Stromal cell of bone marrow (primary cell): ENCODE results near the gene SEC14L5.

Source experiments
- DNase-seq: peaks from one replicate; pipeline ENCODE4 v3.0.0-alpha.2; 2012; ENCODE audit warnings: low read depth

Gene SEC14L5

DNA sequence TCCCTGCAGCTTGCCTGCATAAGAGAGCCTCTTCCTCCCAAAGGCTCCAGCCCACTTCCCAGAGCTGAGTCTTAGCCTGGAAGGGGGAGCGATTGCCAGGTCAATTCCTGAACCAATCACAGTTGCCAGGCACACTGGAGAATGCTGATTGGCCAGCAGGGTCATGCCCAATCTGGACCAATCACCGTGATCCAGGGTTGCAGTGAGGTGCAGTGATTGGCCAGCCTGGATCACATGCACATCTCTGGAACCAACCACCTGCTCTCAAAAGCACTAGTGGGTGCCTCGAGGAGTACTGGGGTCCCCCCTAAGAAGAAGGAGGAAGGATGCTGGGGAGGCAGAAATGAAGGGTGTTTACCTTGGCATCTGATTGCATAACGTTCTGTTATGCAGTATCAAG, 57.2 kb downstream of the SEC14L5 start:
- no peak for DNase-seq

DNA sequence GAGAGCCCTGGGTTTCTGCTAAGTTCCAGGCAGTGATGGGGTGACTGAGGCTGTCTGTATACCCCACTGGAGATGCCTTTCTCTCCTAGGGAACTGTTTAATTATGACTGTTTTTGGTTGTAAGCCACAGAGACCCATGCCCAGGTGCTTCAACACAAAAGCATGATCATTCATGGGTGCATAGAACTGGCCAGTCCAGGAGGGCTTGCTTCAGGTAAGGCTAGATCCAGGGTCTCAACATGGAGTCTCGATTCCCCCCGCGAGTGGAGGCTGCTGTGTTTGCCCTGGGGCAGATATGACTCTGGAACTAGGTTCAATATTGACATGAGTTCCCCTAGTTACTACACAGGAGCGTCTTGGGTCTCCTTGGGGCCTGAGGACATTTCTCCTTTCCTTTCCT, 57.8 kb downstream of the SEC14L5 start:
- no peak for DNase-seq

DNA sequence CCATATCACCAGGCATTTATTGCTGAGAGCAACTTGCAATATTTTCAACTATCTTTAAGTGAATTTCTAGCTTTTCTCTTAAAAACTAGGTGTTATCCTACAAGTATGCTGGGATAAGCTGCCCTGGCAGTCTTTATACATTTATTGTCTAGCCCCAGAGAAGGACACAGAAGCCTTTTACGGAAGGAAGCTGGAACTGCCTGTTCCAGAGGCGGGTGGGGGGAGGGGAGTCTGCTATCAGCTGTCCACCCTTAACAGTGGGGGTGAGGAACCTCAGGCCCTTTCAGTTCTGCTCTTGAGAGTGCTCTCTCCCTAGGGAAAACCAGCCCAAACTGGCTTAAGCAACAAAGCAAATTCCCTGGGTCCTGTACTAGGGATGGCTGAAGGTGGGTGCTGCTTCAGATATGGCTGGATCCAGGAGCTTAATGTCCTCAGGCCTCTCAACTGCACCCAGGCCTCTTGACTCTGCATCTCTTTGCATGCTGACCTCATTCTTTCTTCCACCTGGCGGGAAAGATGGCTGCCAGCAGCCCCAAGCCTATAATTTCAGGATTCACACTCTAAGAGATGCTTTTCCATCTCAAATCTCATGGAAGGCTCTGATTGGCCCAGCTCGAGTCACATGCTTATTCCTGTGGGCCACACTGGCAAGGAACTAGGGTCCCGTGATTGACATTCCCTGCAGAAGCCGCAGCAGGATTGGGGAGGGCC, 59.0 kb downstream of the SEC14L5 start:
- DNase-seq, result no peak

DNA sequence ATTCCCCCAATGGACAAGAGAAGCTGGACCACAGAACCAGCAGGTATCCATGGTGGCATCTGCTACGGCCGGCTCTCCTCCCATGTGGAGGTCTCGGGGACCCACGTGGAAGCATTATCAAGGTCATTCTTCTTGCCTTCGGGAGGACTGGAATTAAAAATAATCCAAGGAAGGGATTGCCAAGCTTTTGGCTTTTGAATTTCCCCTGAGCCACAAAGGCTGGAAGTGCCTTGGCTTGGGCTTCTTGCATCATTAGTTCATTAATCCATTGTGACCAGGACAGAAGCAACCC, 59.5 kb downstream of the SEC14L5 start:
- no peak for DNase-seq

DNA sequence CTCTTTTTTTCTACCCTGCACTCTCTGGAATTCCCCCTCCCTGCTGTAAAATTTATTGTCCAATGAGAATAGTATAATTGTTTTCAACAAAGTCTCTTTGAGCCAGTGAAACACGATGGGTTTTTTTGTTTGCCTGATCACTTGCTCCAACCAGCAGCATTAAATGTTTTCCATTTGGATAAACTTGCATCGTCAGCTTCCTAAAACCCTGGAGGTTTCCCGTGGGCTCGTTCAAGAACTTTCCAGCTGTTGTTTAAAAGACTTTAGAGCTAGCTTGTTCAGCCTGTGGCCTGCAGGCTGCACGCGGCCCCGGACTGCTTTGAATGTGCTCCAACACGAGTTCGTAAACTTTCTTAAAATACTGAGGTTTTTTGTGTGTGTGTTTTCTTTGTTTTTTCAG, 60.7 kb downstream of the SEC14L5 start:
- DNase-seq, result no peak

DNA sequence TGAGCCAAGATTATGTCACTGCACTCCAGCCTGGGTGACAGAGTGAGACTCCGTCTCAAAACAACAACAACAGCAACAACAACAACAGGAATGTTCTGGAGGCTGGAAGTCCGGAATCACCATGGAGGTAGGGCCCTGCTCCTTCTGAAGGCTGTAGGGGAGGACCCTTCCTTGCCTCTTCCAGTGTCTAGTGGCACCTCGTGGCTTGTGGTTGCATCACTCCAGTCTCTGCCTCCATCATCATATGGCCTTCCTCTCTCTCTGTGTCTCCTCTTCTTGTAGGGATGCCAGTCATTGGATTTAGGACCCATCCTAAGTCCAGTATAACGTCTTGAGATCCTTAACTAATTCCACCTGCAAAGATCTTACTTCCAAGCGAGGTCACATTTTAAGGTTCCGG, 61.6 kb downstream of the SEC14L5 start:
- no peak for DNase-seq

DNA sequence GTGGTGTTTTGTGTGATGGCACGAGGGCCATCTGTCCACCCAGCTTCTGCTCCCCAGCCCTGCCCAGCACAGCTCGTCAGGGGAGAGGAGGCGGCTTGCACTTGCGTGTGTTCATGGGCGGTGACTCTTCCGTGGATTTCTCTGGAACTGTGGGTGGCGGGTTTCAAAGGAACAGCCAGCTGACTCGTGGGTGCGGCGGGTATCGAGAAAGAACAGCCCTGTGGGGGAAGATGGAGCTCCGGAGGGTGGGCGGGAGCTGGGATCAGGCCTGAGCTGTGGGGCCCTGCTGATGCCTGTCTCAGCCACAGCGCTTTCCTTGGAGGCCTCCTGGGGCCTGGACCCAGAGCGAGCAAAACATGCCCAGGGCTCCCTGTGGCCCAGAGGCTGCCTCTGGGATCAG, 62.4 kb downstream of the SEC14L5 start:
- DNase-seq, result no peak

DNA sequence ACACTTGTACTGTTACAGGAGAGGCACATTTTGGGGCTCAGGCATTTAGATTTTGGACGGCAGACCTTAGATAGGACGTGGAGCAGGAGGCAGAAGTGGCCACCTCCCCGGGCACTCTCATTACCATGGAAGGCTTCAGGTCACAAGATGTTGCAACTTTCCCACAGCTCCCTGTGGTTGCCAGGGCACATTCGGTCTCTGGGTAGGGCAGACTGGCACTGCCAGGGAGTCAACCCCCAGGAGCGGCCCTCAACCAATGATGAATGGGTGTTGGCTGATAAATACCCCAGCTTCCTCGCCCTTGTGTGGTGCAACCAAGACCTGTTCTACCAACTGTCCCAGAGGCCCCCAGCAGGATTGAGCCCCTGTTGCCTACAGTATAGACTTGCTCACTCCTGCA, 64.4 kb downstream of the SEC14L5 start:
- no peak for DNase-seq

DNA sequence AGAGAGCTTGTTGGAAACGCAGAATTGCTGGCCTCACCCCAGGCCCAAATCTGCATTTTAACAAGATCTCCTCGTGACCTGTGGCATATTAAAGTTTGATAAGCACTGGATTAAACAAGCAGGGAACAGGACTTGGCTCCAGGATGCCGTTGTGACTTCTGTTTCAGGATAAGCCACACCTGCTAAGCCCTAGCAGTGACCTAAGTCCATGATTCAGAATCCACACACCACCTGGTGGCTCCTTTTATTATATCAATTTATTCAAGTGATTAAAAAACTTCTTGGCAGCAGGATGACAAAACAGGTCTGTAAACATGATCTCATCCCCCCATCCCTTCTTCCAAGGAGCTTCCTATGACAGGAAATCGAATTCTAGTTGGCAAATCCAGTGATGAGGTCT, 66.5 kb downstream of the SEC14L5 start:
- DNase-seq, result no peak

DNA sequence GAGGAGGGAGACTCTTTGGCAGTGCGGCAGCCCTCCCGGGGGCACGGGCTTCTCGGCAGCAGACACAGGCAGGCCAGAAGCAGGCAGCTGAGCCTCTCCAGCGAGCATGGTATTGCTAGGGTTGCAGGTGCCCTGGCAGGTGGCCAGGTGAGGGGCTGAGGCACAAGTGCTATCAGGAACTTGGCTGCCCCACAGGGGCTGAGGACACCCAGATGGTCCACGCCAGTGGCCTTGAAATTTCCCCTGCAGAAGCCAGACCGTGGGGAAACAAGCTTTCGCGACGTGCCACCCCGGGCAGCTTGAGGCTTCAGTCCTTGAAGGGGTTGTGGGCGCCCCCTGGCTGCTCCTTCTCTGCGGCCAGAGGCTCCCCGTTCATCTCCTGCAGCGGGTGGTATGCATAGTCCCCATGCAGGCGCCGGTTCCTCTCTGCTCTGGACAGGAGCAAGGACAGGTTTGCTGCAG, 67.1 kb downstream of the SEC14L5 start:
- DNase-seq, result no peak

DNA sequence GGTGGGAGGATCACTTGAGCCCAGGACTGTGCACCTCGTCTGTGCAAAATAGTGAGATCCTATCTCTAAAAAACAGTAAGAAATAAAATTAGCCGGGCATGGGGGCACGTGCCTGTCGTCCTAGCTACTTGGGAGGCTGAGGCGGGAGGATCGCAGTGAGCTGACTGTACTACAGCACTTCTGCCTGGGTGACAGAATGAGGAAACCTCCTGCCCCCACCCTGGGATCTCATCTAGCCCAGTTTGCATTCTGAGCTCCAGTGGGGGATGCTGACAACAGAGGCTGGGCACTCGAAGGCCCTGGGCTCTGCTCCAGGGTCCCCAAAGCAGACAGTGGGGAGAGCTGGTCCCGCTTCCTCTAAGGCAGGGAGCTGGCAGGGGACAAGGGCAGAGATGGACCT, 68.5 kb downstream of the SEC14L5 start:
- DNase-seq, result no peak

DNA sequence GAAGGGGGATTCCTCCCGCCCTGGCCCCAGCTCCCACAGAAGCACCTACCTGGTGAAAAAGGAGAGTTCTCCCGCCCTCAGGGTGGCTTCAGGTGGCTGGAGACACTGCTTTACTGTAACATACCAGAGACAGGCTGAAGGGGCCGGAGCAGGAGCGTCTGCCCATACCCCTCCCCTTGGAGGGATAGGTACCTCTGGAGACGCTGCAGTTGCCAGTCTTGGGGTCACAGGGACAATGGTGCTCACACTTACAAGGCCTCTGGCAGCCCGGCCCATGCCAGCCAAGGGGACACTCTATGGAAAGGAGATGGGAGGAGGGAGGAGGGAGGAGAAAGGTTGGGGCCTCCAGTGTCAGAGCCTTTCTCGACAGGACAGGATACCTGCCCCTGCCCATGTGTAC, 69.0 kb downstream of the SEC14L5 start:
- no peak for DNase-seq

DNA sequence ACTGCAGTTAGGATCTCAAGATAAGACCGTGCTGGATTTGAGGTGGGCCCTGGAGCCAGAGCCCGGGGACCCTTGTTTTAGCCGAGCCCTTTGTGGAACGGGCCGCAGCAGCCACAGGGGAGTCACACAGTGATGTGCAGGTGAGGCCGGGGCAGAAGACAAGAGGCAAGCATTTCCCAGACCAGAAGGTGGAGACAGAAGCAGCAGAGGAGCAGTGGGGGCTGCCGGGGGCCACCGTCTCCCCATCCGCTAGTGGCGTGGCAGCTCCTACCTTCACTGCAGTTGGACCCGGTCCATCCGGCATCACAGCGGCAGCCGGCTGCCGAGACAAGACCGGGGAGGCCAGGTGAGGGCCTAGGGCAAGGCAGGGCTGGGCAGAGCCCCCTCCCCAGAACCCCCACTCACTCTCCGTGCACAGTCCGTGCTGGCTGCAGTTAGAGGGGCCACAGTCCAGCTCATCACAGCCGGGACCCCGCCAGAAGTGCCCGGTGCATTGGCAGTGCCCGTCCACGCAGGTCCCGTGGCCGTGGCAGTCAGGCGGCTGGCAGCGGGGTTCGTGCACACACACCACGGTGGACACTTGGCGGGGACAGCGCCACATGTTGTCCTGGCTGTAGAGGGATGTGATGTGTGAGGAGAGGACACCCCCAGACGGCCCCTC, 69.6 kb downstream of the SEC14L5 start:
- no peak for DNase-seq

DNA sequence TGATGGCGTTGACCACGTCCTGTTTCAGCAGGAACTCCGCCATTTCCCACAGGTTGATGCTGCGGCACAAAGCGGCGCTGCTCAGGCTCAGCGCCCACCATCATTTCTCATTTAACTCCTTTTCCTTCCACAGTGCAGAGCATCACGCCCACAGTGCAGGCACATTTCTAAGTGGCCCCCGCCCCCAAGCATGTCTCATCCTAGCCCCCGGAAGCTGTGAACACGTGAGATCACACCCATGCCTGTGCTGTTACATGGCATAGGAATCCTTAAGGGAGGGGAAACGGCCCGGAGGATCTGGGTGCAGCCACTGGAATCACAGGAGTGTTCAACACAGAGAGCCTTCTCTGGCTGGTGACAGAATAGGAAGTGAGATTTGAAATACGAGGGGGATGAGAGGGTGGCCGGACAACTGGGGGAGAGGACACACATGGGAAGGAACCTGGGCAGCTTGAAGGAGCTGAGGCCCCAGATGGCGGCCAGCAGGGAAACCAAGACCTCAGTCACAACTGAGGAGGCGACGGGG, 70.9 kb downstream of the SEC14L5 start:
- DNase-seq, result no peak

DNA sequence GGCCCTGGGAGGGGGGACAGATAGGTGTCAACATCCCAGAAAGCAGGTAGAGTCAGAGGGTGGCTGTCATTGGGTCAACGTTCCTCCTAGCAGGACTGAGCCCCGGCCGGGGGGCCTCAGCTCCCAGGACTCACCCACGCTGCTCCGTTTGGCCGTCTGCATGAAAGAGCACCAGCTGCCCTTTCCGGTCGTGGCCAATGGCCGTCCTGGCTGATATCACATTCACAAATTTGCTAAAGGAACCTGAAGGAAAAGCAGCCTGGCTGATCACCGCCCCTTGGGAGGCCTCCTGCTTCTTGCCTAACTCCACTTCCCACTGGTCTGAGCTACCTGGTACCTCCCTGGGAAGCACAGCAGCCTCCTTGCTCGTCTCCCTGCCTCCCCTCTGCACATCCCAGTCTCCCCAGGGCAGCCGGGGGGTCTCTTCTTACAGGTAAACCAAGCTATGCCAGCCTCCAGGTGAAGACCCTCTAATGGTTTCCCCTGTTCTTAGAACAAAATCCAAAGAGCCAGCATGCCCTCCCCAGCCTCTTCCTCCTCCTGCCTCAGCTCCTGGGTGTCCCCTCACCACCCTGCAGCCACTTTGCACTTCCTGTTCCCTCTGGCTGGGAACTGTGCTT, 72.2 kb downstream of the SEC14L5 start:
- no peak for DNase-seq

DNA sequence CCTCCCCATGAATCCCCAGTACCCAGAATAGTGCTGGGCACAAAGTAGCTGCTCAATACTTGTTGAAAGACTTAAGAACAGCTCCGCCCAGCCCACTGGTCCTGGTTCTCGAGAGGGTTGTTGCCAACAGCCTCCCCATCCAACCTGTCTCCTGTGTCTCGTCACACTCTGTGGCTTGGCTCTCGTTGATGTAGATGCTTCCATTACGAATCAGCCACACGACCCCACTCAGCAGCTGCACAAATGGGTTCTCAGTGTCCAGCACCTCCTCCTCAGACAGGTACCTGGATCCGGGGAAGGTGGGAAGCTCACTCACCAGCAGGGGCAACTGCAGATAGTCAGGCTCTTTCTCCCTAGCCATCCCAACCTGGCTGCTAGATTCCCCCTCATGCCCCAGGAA, 73.5 kb downstream of the SEC14L5 start:
- DNase-seq, result no peak

DNA sequence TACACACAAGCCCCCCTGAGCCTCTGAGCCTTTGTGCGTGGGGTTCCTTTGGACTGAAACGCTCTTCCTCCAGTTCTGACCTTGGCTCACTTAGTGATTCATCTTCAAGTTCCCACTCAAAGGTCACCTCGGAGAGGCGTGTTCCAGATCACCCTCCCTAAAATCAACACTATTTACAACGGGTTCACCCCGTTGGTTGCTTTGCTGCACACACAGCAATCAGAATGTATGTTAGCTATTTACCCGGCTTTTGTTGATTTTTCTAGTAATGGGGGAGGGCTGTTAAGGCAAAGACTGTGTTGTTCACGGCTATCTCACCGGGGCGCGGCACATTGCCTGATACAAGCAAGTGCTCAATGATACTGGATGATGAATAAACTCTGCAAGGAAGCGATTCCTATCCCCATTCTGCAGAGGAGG, 74.6 kb downstream of the SEC14L5 start:
- DNase-seq, result no peak

DNA sequence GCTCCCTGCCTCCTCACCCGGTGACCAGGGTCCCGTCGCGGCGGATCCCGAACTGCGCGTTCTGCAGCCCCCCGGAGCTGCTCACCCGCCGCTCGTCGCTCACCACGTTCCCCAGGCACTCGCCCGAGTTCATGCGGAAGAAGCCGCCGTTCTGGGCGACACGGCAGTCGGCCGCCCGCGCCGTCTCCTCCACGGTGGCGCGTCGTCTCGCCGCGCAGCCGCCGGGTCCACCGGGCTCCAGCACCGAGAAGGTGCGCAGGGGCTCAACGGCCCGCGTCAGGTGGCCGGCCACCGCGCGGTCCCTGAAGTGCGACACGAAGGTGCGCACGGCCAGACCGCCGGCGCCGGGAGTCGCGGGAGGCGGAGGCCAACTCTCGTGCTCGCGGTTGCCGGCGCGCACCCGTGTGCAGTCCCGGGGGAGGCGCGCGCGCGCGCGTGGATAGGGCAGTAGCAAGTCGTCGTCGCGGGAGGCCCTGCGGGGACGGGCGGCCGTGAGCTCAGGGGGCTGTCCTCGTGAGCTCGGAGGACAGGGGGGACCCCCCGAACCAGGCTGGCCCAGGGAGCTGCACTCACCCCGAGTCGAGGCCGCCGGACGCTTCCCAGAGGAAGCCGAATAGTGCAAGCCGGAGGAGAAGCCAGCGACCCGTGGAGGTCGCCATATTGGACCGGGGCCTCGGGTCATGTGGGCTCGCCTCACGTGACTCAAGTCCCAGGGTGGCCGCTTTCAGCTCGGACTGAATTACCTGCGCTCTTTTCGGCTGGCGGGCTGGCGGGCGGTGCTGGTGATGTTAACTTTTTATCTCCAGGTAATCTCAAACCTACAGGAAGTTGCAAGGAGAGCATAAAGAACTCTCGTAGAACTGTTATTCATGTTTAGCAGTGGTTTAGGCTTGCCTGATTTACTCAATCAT, 75.4 kb downstream of the SEC14L5 start, which contains the start of gene NAGPA:
NAGPA (minus strand) TSS at position 680 of the 911 bp plus-strand sequence; CDS start at position 659, 21 bp downstream.
- peak; percentile 65 for DNase-seq

DNA sequence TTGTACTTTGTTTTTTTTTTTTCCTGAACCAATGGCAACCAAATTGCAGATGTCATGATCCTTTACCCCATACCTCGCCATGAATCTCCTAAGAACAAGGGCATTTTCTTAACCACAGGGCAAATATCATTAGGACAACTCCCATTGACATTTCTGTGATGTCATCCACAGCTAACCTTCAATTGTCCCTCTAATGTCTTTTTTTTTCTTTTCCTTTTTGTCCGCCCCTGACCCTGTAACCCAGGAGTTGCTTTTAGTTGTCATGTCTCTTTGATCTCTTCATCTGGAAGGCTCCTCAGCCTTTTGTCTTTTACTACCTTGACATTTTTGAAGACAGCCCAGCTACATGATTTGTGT, 76.0 kb downstream of the SEC14L5 start:
- no peak for DNase-seq

DNA sequence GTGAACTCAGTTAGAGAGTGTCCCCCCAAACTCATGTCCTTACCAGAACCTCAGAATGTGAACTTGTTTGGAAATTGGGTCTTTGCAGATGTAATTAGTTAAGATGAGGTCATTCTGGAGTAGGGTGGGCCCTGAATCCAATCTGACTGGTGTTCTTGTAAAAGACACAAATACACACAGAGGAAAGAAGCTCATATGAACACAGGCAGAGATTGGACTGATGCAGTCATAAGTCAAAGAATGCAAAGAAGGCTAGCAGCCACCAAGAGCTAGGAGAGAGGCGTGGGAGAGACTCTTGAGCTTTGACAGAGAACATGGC, 77.7 kb downstream of the SEC14L5 start:
- DNase-seq, result no peak

DNA sequence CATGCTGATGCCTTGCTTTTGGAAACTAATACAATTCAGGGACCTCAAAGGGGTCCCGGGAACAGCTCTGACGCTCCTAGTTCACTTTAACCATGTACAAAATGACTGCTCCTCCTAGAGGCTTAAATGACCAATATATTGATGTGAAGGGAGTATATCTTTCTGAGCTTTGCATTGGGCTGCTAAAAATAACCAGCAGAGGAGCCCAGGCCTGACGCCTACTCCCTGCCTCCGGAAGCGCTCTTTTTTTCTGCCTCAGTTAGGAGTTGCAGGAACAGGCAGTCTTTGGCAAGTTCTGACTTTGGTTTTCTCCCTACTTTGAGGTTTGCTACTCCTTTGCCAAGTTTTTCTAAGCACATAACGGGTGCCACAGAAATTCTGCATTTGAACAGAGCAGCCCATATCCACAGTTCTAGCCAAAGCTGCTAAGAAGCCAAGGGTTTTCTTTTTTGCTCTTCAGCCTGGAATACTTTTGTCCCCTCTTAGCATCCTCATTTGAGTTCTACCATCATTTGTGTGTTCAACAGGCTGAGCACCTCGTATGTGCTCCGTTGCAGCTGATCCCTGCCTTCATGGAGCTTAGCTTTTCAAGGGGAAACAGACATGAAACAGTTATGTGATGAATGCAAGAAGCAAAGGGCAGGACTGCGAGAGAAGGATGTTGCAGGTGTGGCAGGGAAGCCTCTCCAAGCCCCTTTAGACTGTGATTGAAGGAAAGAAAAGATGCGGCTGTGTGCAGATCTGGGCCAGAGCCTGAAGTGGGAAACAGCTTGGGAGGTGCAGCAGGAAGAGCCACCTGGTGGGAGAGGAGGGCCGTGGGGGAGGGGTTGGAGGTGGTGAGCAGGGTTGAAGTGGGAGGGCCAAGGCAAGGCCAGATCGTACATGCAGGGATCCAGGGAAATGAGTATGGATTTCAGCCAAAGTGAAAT, 78.4 kb downstream of the SEC14L5 start:
- no peak for DNase-seq
